HEK293T (cell line): ENCODE results near the gene MROH7.

Source experiments
- ARNT ChIP-seq: fragments of 450-650 bp; IDR thresholded peaks from 2 replicates; pipeline ENCODE4 v1.6.1; 2017; ENCODE audit warnings: mild to moderate bottlenecking
- BHLHE40 ChIP-seq: fragments of 450-650 bp; IDR thresholded peaks from 2 replicates; pipeline ENCODE4 v1.6.1; 2016; ENCODE audit warnings: mild to moderate bottlenecking, moderate library complexity, borderline replicate concordance
- CTBP1 ChIP-seq: fragments of 450-650 bp; IDR thresholded peaks from 2 replicates; pipeline ENCODE4 v1.6.1; 2016; ENCODE audit warnings: borderline replicate concordance
- FOXM1 ChIP-seq: fragments of 450-650 bp; IDR thresholded peaks from 2 replicates; pipeline ENCODE4 v1.6.1; 2017; ENCODE audit warnings: mild to moderate bottlenecking, borderline replicate concordance
- HDGF ChIP-seq: fragments of 450-650 bp; IDR thresholded peaks from 2 replicates; pipeline ENCODE4 v1.6.1; 2017; ENCODE audit warnings: antibody characterized with exemption, borderline replicate concordance
- L3MBTL2 ChIP-seq: fragments of 450-650 bp; conservative IDR thresholded peaks from 2 replicates; pipeline ENCODE4 v1.6.1; 2016; ENCODE audit warnings: mild to moderate bottlenecking
- LEF1 ChIP-seq: fragments of 450-650 bp; IDR thresholded peaks from 2 replicates; pipeline ENCODE4 v1.6.1; 2017; ENCODE audit warnings: mild to moderate bottlenecking, borderline replicate concordance
- NFRKB ChIP-seq: fragments of 450-650 bp; IDR thresholded peaks from 2 replicates; pipeline ENCODE4 v1.6.1; 2016; ENCODE audit warnings: mild to moderate bottlenecking, moderate library complexity
- SP1 ChIP-seq: fragments of 450-650 bp; IDR thresholded peaks from 2 replicates; pipeline ENCODE4 v1.6.1; 2017
- TARDBP ChIP-seq: fragments of 450-650 bp; IDR thresholded peaks from 2 replicates; pipeline ENCODE4 v1.6.1; 2016
- ZNF384 ChIP-seq: fragments of 450-650 bp; IDR thresholded peaks from 2 replicates; pipeline ENCODE4 v1.6.1; 2016

DNA sequence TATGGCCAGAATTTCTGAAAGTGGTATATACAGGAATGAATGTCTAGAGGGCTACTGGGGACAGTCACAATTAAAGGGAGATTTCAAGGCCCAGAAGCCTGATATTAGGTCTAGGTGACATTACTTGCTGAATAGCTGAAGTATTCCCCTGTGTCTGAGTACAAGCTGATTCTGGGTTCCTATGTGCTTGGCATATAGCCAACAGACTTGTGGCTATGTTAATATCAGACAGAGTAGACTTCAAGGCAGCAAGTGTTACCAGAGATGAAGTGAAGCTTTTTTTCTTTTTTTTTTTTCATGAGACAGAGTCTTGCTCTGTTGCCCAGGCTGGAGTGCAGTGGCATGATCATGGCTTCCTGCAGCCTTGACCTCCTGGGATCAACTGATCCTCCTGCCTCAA is 82.4 kb downstream of the MROH7 start:
- no peak for TF ChIP-seq BHLHE40
- no peak for TF ChIP-seq CTBP1
- TF ChIP-seq ARNT = no peak
- no peak for TF ChIP-seq FOXM1
- TF ChIP-seq SP1 = no peak
- no peak for TF ChIP-seq NFRKB
- no peak for TF ChIP-seq LEF1
- no peak for TF ChIP-seq TARDBP
- TF ChIP-seq ZNF384 = no peak
- TF ChIP-seq HDGF = no peak
- no peak for TF ChIP-seq L3MBTL2
